Neutrophil (primary cell): ENCODE results near the gene ECSCR.
"Not testable (repeated sequence)": the region's sequence is repeated elsewhere in the genome, so short reads cannot be mapped to it uniquely, and the experiment has no call there.

ENCODE experiments used
- H3K27ac ChIP-seq: fragments of 200-600 bp; sonication (generic); 2 replicates; pipeline ENCODE4 v1.5.1; 2016; ENCODE audit warnings: mild to moderate bottlenecking, moderate library complexity
- H3K27me3 ChIP-seq: fragments of 200-600 bp; sonication (generic); 2 replicates; pipeline ENCODE4 v1.6.0; 2016; ENCODE audit warnings: mild to moderate bottlenecking
- H3K36me3 ChIP-seq: fragments of 200-600 bp; sonication (generic); 2 replicates; pipeline ENCODE4 v1.5.1; 2017
- H3K4me1 ChIP-seq, 2 experiments: fragments of 200-600 bp in 1 of 2; sonication (generic) in 1 of 2; 1 replicate in 1 of 2; 2 replicates in 1 of 2; pipeline versions ENCODE4 v1.5.1 to v1.6.1; 2013 to 2016; ENCODE audit warnings: low read depth in 1 of 2, low read length in 1 of 2, mild to moderate bottlenecking in 1 of 2, moderate library complexity in 1 of 2; ENCODE audit not compliant: control insufficient read depth in 1 of 2, insufficient read depth in 1 of 2
- H3K4me3 ChIP-seq, 2 experiments: fragments of 200-600 bp in 1 of 2; sonication (generic) in 1 of 2; 1 replicate in 1 of 2; 2 replicates in 1 of 2; pipeline ENCODE4 v1.5.1; 2013 to 2016; ENCODE audit warnings: low read depth in 1 of 2, low read length in 1 of 2, mild to moderate bottlenecking in 1 of 2, moderate library complexity in 1 of 2
- H3K9me3 ChIP-seq: fragments of 200-600 bp; sonication (generic); 2 replicates; pipeline ENCODE4 v1.5.1; 2016
- TF ChIP-seq, protein P1 (sequence below): fragments of 200-600 bp; sonication (generic); IDR thresholded peaks from 2 replicates; pipeline ENCODE4 v1.5.1; 2016; ENCODE audit warnings: antibody characterized with exemption

The ECSCR gene, protein sequence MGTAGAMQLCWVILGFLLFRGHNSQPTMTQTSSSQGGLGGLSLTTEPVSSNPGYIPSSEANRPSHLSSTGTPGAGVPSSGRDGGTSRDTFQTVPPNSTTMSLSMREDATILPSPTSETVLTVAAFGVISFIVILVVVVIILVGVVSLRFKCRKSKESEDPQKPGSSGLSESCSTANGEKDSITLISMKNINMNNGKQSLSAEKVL

DNA sequence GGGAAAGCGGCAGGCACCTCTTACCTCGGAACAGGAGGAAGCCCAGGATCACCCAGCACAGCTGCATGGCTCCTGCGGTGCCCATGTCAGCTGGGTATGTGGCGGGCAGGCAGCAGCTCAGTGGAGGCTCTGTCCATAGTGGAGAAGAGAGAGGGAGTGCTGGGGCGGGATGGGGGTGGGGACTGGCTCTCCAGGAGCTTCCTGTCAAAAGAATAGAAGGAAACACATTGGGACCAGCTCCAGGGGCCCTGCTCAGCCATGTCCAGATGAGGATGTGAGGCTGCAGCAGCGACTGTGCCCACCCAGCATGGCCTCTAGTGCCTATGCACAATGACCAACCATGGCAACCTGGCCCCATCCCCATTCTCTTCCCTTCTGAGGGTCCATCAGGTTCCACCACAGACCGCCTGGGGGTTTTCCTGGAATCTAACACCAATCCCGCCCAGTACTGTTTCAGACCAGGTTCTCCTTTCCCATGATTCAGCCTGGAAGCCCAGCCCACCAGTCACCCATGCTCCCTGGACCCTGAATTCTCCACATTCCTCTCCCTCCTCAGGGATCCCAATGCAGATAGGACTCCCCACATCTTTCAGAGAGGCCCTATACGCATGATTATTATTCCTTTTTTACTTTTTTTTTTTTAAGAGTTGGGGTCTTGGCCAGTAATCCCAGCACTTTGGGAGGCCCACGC, at the start of gene ECSCR:
ECSCR (minus strand) TSS at position 158 of the 691 bp plus-strand sequence; CDS start at position 85, 73 bp downstream.
- no peak within 1 kb of the TSS for H3K4me3 ChIP-seq
- no peaks in the 10 kb centered on the region for H3K9me3 ChIP-seq
- TF ChIP-seq, protein P1, sequence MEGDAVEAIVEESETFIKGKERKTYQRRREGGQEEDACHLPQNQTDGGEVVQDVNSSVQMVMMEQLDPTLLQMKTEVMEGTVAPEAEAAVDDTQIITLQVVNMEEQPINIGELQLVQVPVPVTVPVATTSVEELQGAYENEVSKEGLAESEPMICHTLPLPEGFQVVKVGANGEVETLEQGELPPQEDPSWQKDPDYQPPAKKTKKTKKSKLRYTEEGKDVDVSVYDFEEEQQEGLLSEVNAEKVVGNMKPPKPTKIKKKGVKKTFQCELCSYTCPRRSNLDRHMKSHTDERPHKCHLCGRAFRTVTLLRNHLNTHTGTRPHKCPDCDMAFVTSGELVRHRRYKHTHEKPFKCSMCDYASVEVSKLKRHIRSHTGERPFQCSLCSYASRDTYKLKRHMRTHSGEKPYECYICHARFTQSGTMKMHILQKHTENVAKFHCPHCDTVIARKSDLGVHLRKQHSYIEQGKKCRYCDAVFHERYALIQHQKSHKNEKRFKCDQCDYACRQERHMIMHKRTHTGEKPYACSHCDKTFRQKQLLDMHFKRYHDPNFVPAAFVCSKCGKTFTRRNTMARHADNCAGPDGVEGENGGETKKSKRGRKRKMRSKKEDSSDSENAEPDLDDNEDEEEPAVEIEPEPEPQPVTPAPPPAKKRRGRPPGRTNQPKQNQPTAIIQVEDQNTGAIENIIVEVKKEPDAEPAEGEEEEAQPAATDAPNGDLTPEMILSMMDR: no peak
- peaks cover 0 to 2% of the 10 kb centered on the region in 2 experiments for H3K4me1 ChIP-seq
- no peaks in the 10 kb centered on the region for H3K27me3 ChIP-seq
- H3K36me3 ChIP-seq: no peaks in the 10 kb centered on the region
- H3K27ac ChIP-seq: no peak within 1 kb of the TSS

DNA sequence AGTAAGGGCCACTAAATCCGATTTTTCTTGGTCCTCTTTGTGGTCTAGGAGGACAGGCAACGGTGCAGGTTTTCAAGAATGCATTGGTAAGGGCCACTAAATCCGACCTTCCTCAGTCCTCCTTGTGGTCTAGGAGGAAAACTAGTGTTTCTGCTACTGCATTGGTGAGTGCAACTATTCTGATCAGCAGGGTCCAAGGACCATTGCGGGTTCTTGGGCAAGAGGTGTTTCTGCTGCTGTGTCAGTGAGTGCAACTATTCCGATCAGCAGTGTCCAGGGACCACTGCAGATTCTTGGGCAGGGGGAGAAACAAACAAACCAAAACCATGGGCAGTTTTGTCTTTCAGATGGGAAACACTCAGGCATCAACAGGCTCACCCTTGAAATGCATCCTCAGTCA, 42.2 kb upstream of the ECSCR start:
- not testable (repeated sequence) for H3K4me3 ChIP-seq, H3K27me3 ChIP-seq

DNA sequence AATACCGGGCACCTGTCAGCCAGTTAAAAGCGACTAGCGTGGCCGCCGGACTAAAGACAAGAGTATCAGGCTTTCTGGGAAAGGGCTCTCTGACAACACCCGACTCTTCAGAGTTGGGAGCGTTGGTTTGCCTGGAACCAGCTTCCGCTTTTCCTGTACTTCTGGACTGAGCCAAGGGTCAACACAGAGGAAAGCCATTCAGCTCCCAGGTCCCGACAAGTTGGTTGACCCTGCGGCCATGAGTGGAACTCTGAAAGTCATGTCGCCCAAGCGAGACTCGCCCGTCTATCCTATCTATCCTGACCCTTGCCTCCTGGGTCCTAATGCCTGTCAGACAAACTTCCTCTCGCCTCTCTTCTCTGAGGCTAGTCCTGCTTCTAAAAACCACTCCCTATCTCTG, 41.3 kb upstream of the ECSCR start:
- H3K4me3 ChIP-seq: not testable (repeated sequence)

More for the DNA sequence above, 42.2 kb upstream of the ECSCR start:
- H3K4me1 ChIP-seq, H3K9me3 ChIP-seq, H3K27ac ChIP-seq, H3K36me3 ChIP-seq: not testable (repeated sequence)

DNA sequence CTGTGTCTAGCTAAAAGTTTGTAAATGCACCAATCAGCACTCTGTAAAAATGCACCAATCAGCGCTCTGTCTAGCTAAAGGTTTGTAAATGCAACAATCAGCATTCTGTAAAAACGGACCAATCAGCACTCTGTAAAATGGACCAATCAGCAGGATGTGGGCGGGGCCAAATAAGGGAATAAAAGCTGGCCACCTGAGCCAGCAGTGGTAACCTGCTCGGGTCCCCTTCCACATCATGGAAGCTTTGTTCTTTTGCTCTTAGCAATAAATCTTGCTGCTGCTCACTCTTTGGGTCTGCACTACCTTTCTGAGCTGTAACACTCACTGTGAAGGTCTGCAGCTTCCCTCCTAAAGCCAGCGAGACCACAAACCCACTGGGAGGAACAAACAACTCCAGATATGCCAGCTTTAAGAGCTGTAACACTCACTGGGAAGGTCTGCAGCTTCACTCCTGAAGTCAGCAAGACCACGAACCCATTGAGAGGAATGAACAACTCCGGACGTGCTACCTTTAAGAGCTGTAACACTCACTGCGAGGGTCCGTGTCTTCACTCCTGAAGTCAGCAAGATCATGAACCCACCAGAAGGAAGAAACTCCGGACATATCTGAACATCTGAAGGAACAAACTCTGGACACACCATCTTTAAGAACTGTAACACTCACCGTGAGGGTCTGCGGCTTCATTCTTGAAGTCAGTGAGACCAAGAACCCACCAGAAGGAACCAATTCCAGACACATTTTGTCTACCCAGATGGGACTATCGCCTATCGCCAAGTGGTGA, 40.7 kb upstream of the ECSCR start:
- H3K27me3 ChIP-seq, H3K9me3 ChIP-seq, H3K27ac ChIP-seq, H3K36me3 ChIP-seq, H3K4me1 ChIP-seq, H3K4me3 ChIP-seq: not testable (repeated sequence)

More for the DNA sequence above, 41.3 kb upstream of the ECSCR start:
- not testable (repeated sequence) for H3K27me3 ChIP-seq, H3K36me3 ChIP-seq, H3K9me3 ChIP-seq, H3K27ac ChIP-seq, H3K4me1 ChIP-seq

DNA sequence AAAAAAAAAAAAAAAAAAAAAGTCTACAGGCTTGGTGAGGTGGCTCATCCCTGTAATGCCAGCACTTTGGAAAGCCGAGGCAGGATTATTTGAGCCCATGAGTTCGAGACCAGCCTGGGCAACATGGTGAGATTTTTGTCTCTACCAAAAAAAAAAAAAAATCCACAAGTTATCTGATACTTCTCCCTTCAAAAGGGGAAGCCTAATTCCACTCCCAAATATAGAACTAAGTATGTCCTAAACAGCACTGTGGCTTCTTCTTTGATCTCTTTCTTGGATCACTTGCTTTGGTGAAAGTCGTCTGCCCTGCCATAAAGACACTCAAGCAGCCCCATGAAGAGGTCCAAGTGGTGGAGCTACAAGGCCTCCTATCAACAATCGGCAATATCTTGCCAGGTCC, 38.8 kb upstream of the ECSCR start:
- H3K4me3 ChIP-seq: no peak overlapping the region
- H3K27ac ChIP-seq: no peak overlapping the region
- no peaks in the 10 kb centered on the region for H3K36me3 ChIP-seq
- no peaks in the 10 kb centered on the region for H3K9me3 ChIP-seq
- H3K27me3 ChIP-seq: no peaks in the 10 kb centered on the region
- TF ChIP-seq, protein P1: no peak
- H3K4me1 ChIP-seq: no peaks in the 10 kb centered on the region

DNA sequence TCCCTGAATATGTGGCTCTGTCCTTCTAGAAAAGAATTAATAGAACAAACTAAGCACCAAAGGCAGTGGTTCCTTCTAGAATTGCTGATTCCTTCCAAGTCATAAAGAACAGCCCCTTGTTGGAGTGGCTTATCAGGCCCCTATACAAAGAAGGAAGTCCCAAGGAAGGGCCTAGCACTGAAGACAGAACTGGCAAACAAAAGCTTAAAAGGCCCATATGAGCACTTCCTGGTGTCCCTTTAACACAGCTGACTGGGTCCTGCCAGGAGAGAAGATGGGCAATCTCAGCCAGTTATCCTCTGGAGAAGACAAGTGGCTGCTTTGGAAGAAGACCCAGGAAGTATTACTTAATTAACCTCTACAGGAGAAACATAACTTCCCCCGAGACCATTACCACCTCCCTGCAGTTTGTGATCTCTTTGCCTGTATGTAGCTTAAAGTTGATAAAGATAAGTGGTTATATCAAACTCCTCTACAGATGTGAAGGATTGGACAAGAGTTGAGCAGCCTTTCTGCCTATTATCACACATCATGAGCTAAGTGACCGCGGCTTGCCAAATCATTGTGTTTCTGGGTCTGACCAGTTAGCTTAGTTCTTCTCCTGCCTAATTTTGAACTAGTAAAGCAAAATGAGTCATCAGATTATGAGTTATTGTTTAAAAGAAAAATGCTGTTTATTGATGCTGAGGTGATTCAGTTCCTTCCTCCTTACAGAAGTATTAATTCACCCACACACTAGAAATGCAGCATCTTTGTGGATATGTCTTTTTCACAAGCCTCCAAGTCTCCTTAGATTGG, 33.3 kb upstream of the ECSCR start:
- TF ChIP-seq, protein P1: no peak
- Histone ChIP-seq H3K4me1 (peaks cover 4 to 9% of the 10 kb centered on the region in 2 experiments), H3K27me3 (no peaks in the 10 kb centered on the region), H3K9me3 (no peaks in the 10 kb centered on the region), H3K27ac (no peak overlapping the region), H3K36me3 (no peaks in the 10 kb centered on the region), H3K4me3 (no peak overlapping the region)
